Measurements from ENCODE around the gene GTPBP6.
"Not testable (repeated sequence)": the region's sequence is repeated elsewhere in the genome, so short reads cannot be mapped to it uniquely, and the experiment has no call there.

Gene GTPBP6

DNA sequence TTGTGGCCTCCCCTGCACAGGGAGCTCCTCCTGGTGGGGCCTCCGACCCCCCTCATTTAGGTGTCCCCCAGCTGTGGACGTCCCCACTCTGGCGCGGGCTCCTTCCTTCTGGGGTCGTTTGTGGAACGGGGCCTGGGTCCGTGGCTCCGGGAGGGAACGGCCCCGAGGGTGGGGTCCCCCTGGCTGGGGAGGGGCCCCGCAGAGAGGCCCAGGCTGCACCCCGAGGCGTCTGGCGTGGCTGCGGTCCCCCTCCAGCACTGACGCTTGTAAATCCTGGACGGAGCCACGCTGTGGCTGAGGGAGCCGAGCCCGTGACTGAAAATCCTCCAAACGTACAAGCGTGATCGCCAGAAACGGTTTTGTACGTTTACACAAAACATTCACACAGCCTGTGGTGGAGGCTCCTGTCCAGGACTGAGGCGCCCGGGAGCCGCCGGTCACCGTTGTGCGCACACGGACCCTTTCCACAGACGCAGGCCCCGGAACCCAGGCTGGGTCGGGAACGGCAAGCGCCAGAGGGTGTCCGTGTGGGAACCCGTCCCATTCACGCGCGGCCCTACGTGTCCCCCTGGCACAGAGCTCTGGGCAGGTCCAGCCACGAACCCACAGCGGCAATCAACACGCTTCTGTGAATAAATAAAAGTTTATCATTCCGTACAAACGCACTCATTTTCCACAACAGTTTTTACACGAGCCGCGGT lies 15.2 kb upstream of the GTPBP6 start:
- Histone ChIP-seq H3K79me2 (ENCODE audit: control insufficient read depth, insufficient read depth, low read length, unreplicated experiment) (no peaks in the 10 kb centered on the region), H3K27me3 (ENCODE audit: insufficient read depth, low read length) (peaks cover 13% of the 10 kb centered on the region; the same call in 1 of the 2 replicates), H3K36me3 (ENCODE audit: insufficient read depth, low read length) (peaks cover 36% of the 10 kb centered on the region; the same call in 1 of the 2 replicates), H3K27ac (ENCODE audit: low read depth, low read length) (no peak overlapping the region), H2AFZ (ENCODE audit: low read length, unreplicated experiment) (no peak overlapping the region), H3K4me3 (ENCODE audit: low read depth, low read length) (no peak overlapping the region), H3K4me1 (ENCODE audit: control insufficient read depth, insufficient read depth, low read length, unreplicated experiment) (peaks cover 13% of the 10 kb centered on the region)

- no peaks in the 10 kb centered on the region for H3K79me2 ChIP-seq (ENCODE audit: control insufficient read depth, insufficient read depth, low read length, unreplicated experiment)
- no peak overlapping the region for H2AFZ ChIP-seq (ENCODE audit: low read length, unreplicated experiment)
- H3K36me3 ChIP-seq (ENCODE audit: insufficient read depth, low read length): peaks cover 29% of the 10 kb centered on the region; the same call in 1 of the 2 replicates
- no peak overlapping the region for H3K27ac ChIP-seq (ENCODE audit: low read depth, low read length)
- H3K4me3 ChIP-seq (ENCODE audit: low read depth, low read length): no peak overlapping the region
- H3K4me1 ChIP-seq (ENCODE audit: control insufficient read depth, insufficient read depth, low read length, unreplicated experiment): peaks cover 13% of the 10 kb centered on the region
- H3K27me3 ChIP-seq (ENCODE audit: insufficient read depth, low read length): peaks cover 13% of the 10 kb centered on the region; the same call in 1 of the 2 replicates
Measured at GRCh38 chrX:332916-333610, 14.5 kb upstream of the GTPBP6 start.

DNA sequence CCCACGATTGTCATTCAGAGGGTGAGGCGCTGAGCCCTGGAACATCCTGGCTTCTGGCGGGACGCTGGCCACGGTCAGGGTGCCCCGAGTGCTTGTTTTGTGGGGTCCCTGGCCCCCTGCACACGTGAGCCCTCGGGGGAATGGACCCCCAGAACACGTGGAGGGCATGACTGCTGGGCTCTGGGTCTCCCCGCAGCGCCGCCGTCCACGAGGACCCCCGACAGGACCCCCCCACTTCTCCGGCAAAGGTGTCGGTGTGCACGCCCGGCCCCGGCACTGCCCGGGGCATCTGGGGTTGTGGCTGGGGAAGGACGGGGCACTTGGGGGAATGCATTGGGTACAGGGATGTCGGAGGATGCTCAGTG lies 13.9 kb upstream of the GTPBP6 start:
- Histone ChIP-seq H3K27ac (ENCODE audit: low read depth, low read length) (no peak overlapping the region), H2AFZ (ENCODE audit: low read length, unreplicated experiment) (no peak overlapping the region), H3K27me3 (ENCODE audit: insufficient read depth, low read length) (peaks cover 13% of the 10 kb centered on the region; the same call in 1 of the 2 replicates), H3K79me2 (ENCODE audit: control insufficient read depth, insufficient read depth, low read length, unreplicated experiment) (no peaks in the 10 kb centered on the region), H3K4me1 (ENCODE audit: control insufficient read depth, insufficient read depth, low read length, unreplicated experiment) (peaks cover 13% of the 10 kb centered on the region), H3K36me3 (ENCODE audit: insufficient read depth, low read length) (peaks cover 23% of the 10 kb centered on the region; the same call in 1 of the 2 replicates), H3K4me3 (ENCODE audit: low read depth, low read length) (no peak overlapping the region)

DNA sequence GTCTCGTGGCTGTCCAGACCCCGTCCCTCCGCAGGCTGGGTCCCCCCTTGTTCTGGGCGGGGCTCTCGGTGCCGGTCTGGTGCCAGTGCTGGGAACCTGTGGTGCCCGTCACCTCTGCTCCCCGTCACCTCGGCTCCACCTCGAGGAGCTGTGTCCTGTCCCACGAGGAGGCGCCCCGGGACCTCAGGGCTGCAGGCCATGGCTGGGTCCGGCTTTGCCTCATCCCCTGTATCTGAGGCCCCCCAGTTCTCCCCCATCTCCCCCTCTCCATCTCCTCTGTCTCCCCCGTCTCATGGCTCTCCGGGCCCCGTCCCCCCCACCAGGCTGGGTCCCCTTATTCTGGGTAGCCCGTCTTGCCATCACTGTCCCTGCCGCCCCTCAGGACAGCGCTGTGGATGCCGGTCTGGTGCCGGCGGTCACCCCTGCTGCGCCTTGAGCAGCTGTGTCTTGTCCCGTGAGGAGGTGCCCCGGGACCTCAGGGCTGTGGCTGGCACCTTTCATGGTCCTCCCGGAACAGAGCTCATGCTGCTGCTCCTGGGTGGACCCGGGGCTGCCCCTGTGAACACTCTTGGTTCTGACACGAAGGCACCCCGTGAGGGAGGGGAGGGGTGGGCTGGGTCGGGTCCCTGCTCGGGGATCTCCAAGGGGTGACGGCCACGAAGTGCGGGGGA lies 13.4 kb upstream of the GTPBP6 start:
- Histone ChIP-seq H2AFZ (ENCODE audit: low read length, unreplicated experiment) (no peak overlapping the region), H3K4me3 (ENCODE audit: low read depth, low read length) (no peak overlapping the region)

DNA sequence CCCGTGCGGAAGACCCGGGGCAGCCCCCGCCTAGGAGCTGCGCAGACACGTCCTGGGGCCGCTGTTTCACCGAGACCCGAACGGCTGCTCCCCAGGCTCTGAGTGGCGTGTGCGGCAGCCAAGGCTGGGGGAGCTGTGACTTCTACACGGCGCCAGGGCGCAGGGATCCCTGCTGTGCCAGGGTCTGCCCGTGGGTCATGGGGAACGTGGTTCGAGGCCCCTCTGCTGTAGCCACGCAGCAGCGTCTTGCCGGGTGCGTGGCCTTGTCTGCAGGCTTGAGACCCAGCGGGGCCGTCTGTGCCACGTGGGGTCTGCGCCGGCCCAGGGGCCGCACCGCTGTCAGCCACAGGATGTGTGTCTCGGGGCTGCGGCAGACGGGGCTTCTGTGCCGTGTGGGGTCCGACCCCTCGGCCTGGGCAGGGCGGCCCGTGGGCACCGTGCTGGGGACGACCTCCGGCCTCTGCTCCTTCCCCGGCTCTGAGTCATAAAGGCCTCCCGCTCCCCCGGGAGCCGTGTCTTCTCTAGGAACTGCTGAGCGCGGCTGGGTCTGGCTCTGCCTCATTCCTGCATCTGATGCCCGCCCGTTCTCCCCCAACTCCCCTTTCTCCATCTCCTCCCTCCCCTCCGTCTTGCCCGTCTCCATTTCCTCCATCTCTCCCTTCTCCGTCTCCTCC lies 12.7 kb upstream of the GTPBP6 start:
- Histone ChIP-seq H3K4me1 (ENCODE audit: control insufficient read depth, insufficient read depth, low read length, unreplicated experiment) (peaks cover 13% of the 10 kb centered on the region), H3K79me2 (ENCODE audit: control insufficient read depth, insufficient read depth, low read length, unreplicated experiment) (no peaks in the 10 kb centered on the region), H2AFZ (ENCODE audit: low read length, unreplicated experiment) (no peak overlapping the region), H3K27me3 (ENCODE audit: insufficient read depth, low read length) (peaks cover 13% of the 10 kb centered on the region; the same call in 1 of the 2 replicates), H3K27ac (ENCODE audit: low read depth, low read length) (no peak overlapping the region), H3K36me3 (ENCODE audit: insufficient read depth, low read length) (peaks cover 14% of the 10 kb centered on the region; the same call in 1 of the 2 replicates), H3K4me3 (ENCODE audit: low read depth, low read length) (peak overlapping the region; percentile 48; the same call in 1 of the 2 replicates)

More for the DNA sequence above, 13.4 kb upstream of the GTPBP6 start:
- no peak overlapping the region for H3K27ac ChIP-seq (ENCODE audit: low read depth, low read length)
- peaks cover 20% of the 10 kb centered on the region; the same call in 1 of the 2 replicates for H3K36me3 ChIP-seq (ENCODE audit: insufficient read depth, low read length)
- H3K4me1 ChIP-seq (ENCODE audit: control insufficient read depth, insufficient read depth, low read length, unreplicated experiment): peaks cover 13% of the 10 kb centered on the region
- no peaks in the 10 kb centered on the region for H3K79me2 ChIP-seq (ENCODE audit: control insufficient read depth, insufficient read depth, low read length, unreplicated experiment)
- H3K27me3 ChIP-seq (ENCODE audit: insufficient read depth, low read length): peaks cover 13% of the 10 kb centered on the region; the same call in 1 of the 2 replicates

DNA sequence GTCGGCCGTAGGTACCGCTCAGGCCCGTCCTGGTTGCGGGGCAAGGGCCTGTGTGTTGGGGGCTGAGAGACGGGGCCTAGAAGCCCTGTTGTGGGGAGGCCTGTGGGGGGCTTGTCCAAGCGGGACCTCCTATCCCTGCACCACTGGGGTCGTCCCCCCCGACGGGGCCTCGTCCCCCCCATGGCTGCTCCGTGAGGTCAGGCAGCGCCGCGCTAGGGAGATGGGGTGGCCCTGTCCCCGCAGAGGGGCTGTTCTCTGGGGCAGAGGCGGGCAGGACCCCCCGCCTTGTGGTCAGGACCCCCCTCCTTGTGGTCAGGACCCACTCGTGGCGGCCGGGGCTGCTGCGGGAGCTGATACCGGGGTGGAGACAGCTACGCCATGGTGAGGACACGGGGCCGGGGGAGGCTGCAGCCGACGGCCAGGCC lies 12.1 kb upstream of the GTPBP6 start:
- peaks cover 9% of the 10 kb centered on the region; the same call in 1 of the 2 replicates for H3K36me3 ChIP-seq (ENCODE audit: insufficient read depth, low read length)
- no peaks in the 10 kb centered on the region for H3K79me2 ChIP-seq (ENCODE audit: control insufficient read depth, insufficient read depth, low read length, unreplicated experiment)
- H3K4me3 ChIP-seq (ENCODE audit: low read depth, low read length): no peak overlapping the region
- peaks cover 13% of the 10 kb centered on the region for H3K4me1 ChIP-seq (ENCODE audit: control insufficient read depth, insufficient read depth, low read length, unreplicated experiment)
- no peak overlapping the region for H2AFZ ChIP-seq (ENCODE audit: low read length, unreplicated experiment)
- H3K27me3 ChIP-seq (ENCODE audit: insufficient read depth, low read length): peaks cover 13% of the 10 kb centered on the region; the same call in 1 of the 2 replicates
- H3K27ac ChIP-seq (ENCODE audit: low read depth, low read length): no peak overlapping the region

GRCh38 chrX:330141-330725 lies 11.6 kb upstream of the GTPBP6 start:
- Histone ChIP-seq H3K4me1 (ENCODE audit: control insufficient read depth, insufficient read depth, low read length, unreplicated experiment) (peaks cover 13% of the 10 kb centered on the region), H3K27me3 (ENCODE audit: insufficient read depth, low read length) (peaks cover 13% of the 10 kb centered on the region; the same call in 1 of the 2 replicates)
- not testable (repeated sequence) for H3K4me3 ChIP-seq (ENCODE audit: low read depth, low read length); H2AFZ ChIP-seq (ENCODE audit: low read length, unreplicated experiment); H3K27ac ChIP-seq (ENCODE audit: low read depth, low read length); H3K79me2 ChIP-seq (ENCODE audit: control insufficient read depth, insufficient read depth, low read length, unreplicated experiment); H3K36me3 ChIP-seq (ENCODE audit: insufficient read depth, low read length)

DNA sequence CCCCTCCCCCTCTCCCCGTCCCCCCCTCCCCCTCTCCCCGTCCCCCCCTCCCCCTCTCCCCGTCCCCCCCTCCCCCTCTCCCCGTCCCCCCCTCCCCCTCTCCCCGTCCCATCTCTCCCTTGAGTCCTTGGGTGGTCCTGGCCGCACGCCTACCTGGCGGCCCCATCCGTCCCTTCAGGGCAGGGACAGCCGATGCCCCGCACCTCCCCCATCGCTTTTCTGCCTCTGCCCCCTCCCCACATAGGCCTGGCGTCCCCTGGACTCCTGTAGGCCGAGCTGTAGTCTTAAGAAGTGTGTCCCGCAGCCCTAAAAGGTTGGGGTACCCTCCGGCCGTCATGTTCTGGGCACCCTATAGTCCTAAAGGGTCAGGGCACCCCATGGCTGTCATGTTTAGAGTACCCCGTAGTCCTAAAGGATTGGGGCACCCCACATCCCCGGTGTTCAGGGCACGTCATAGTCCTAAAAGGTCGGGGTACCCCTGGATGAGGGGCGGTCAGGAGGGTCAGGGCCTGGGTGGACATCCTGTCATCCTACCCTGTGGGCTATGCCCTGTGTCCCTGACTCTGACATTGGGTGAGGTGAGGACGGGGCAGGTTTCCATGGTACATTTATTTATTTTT lies 10.8 kb upstream of the GTPBP6 start:
- H3K4me1 ChIP-seq (ENCODE audit: control insufficient read depth, insufficient read depth, low read length, unreplicated experiment): peaks cover 13% of the 10 kb centered on the region
- H3K79me2 ChIP-seq (ENCODE audit: control insufficient read depth, insufficient read depth, low read length, unreplicated experiment): no peaks in the 10 kb centered on the region
- H3K36me3 ChIP-seq (ENCODE audit: insufficient read depth, low read length): no peaks in the 10 kb centered on the region
- peaks cover 13% of the 10 kb centered on the region; the same call in 1 of the 2 replicates for H3K27me3 ChIP-seq (ENCODE audit: insufficient read depth, low read length)
- no peak overlapping the region for H2AFZ ChIP-seq (ENCODE audit: low read length, unreplicated experiment)
- H3K27ac ChIP-seq (ENCODE audit: low read depth, low read length): no peak overlapping the region
- H3K4me3 ChIP-seq (ENCODE audit: low read depth, low read length): no peak overlapping the region

DNA sequence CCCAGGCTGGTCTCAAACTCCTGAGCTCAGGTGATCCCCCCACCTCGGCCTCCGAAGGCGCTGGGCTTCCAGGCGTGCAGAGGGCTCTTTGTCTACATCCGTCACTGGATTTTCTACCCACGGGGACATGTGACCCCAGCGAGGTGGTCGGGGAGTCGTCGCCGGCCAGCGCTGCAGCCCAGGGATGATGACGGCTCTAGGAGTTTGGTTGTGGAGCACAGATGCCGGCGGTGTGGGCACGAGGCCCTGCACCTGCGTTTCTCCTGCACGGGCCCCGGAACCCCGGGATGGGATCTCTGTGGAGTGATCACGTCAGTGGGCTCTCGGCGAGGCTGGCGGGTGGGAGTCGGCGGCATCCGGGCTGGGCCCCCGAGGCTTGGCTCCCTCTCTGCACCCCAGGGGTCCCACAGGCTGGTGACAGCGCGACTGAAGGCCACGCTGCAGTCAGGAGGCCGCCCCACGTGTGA lies 9.1 kb upstream of the GTPBP6 start:
- Histone ChIP-seq H3K79me2 (ENCODE audit: control insufficient read depth, insufficient read depth, low read length, unreplicated experiment) (no peaks in the 10 kb centered on the region), H3K4me1 (ENCODE audit: control insufficient read depth, insufficient read depth, low read length, unreplicated experiment) (peaks cover 13% of the 10 kb centered on the region), H2AFZ (ENCODE audit: low read length, unreplicated experiment) (no peak overlapping the region), H3K36me3 (ENCODE audit: insufficient read depth, low read length) (no peaks in the 10 kb centered on the region), H3K27ac (ENCODE audit: low read depth, low read length) (no peak overlapping the region), H3K27me3 (ENCODE audit: insufficient read depth, low read length) (peaks cover 13% of the 10 kb centered on the region; the same call in 1 of the 2 replicates), H3K4me3 (ENCODE audit: low read depth, low read length) (no peak overlapping the region)
